ENCODE data around the gene TOR1AIP1.

DNA sequence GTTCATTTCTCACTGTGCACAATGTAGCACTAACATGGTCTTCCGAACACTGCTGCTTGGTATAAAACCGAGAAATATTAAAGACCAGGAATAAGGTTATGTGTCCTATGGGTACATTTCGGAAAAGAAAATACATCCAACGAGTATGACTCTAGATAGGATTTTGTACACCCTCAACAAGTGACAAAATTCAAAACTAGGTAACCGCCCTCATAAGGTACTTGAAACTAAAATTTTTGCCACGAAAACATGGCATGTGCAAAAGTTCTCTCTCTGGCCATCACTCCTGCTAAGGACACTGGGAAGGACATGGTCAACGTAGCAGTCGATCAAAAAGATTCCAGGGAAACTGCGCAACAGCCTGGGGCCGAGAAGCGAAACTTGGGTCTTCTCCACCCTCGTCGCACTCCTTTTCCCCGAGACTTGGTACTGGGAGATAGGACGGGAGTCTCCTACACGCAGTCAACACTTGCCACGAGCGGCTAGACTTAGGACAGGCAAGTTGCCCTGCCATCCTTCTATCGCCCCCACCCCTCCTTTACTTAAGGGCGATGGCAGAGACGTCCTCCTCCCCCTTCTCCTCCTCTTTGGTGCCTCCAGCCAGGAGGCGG lies 338 bp upstream of the TOR1AIP1 start:
- TF ChIP-seq, protein P1, sequence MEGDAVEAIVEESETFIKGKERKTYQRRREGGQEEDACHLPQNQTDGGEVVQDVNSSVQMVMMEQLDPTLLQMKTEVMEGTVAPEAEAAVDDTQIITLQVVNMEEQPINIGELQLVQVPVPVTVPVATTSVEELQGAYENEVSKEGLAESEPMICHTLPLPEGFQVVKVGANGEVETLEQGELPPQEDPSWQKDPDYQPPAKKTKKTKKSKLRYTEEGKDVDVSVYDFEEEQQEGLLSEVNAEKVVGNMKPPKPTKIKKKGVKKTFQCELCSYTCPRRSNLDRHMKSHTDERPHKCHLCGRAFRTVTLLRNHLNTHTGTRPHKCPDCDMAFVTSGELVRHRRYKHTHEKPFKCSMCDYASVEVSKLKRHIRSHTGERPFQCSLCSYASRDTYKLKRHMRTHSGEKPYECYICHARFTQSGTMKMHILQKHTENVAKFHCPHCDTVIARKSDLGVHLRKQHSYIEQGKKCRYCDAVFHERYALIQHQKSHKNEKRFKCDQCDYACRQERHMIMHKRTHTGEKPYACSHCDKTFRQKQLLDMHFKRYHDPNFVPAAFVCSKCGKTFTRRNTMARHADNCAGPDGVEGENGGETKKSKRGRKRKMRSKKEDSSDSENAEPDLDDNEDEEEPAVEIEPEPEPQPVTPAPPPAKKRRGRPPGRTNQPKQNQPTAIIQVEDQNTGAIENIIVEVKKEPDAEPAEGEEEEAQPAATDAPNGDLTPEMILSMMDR (IDR thresholded peaks at IDR 0.05 in 8 of 11, conservative IDR thresholded peaks at IDR 0.05 in 3 of 11) = no peak
- TF ChIP-seq POLR2A (IDR thresholded peaks at IDR 0.05) (no peak), POLR2AphosphoS5 (IDR thresholded peaks at IDR 0.05) (no peak)
